Natural killer cell (primary cell): Measurements from ENCODE around the gene SLC25A26. TPM values are rescaled to one million over a fixed set of nuclear protein-coding genes. Genes with fewer than 3 reads are reported as not detected.
"Not testable (repeated sequence)": the region's sequence is repeated elsewhere in the genome, so short reads cannot be mapped to it uniquely, and the experiment has no call there.

Experiments
- ATAC-seq, 3 donors: fragments of 150-1000 bp in 2 of 3; fragments of 200-7000 bp in 1 of 3; cut with Tn5 transposase; 1 replicate in 1 of 3; 2 replicates in 2 of 3; pipeline ENCODE4 v1.10.0; 2021; ENCODE audit warnings: mild to moderate bottlenecking in 2 of 3, moderate library complexity in 2 of 3
- DNase-seq, 2 donors: peaks; one replicate each; pipeline versions ENCODE4 v3.0.0 to v3.0.0-alpha.2; 2013 to 2021; ENCODE audit warnings: mixed read lengths in 1 of 2
- H3K27ac ChIP-seq: one replicate; pipeline ENCODE4 v1.5.1; 2013; ENCODE audit warnings: mild to moderate bottlenecking, low read length
- H3K27me3 ChIP-seq: one replicate; pipeline ENCODE4 v1.6.1; 2013; ENCODE audit warnings: low read length; ENCODE audit not compliant: control insufficient read depth, insufficient read depth
- H3K36me3 ChIP-seq: one replicate; pipeline ENCODE4 v1.6.1; 2013; ENCODE audit warnings: low read length; ENCODE audit not compliant: control insufficient read depth, insufficient read depth
- H3K4me1 ChIP-seq: one replicate; pipeline ENCODE4 v1.6.1; 2013; ENCODE audit warnings: low read length; ENCODE audit not compliant: control insufficient read depth, insufficient read depth
- H3K4me3 ChIP-seq: one replicate; pipeline ENCODE4 v1.5.1; 2013; ENCODE audit warnings: low read length
- H3K9me3 ChIP-seq: one replicate; pipeline ENCODE4 v1.6.1; 2013; ENCODE audit warnings: low read length; ENCODE audit not compliant: control insufficient read depth, insufficient read depth
- H3K27ac Mint-ChIP-seq, 2 donors: one replicate each; pipeline ENCODE4 v1.8.0; 2022; ENCODE audit warnings: mild to moderate bottlenecking in 2 of 2, mixed read lengths in 2 of 2, moderate library complexity in 1 of 2
- H3K27me3 Mint-ChIP-seq, 2 donors: one replicate each; pipeline ENCODE4 v1.8.0; 2022; ENCODE audit warnings: low read depth in 2 of 2, mixed read lengths in 2 of 2
- H3K36me3 Mint-ChIP-seq: one replicate; pipeline ENCODE4 v1.8.0; 2022; ENCODE audit warnings: mixed read lengths
- H3K4me1 Mint-ChIP-seq, 2 donors: one replicate each; pipeline ENCODE4 v1.8.0; 2022; ENCODE audit warnings: mixed read lengths in 2 of 2
- H3K4me3 Mint-ChIP-seq: one replicate; pipeline ENCODE4 v1.8.0; 2022; ENCODE audit warnings: mild to moderate bottlenecking, moderate library complexity, mixed read lengths
- H3K9me3 Mint-ChIP-seq, 2 donors: one replicate each; pipeline ENCODE4 v1.8.0; 2022; ENCODE audit warnings: mixed read lengths in 2 of 2
- CTCF ChIP-seq: fragments of 200-600 bp; IDR thresholded peaks from one replicate; pipeline ENCODE4 v1.8.0; 2022; ENCODE audit warnings: antibody characterized with exemption
- WGBS: methylation state at CpG from one replicate; pipeline ENCODE4 v1.1.7; 2013; ENCODE audit warnings: missing lambda C conversion rate; ENCODE audit not compliant: insufficient coverage; 5-methylcytosine and 5-hydroxymethylcytosine counted together
- intact Hi-C: fragments of 100-400 bp; cut with micrococcal nuclease; formaldehyde crosslinking; loops from one replicate; pipeline ENCODE4 v1.14.2; 2022
- total RNA-seq, 4 donors: library from RNA; stranded (reverse); fragments of 120-200 nt in 1 of 4; gene quantifications; one replicate each; pipeline versions ENCODE4 v1.2.3 to v1.2.4, GENCODE V29; 2013 to 2022

Gene SLC25A26
- total RNA-seq, 3 donors from 2014 or later (not counting 1 experiment from before 2014, with no cell fraction given): 18.4 to 23.9 (median 23.3) TPM

GRCh38 chr3:66279168-66279567 lies 58.4 kb downstream of the SLC25A26 start:
- H3K27me3 Mint-ChIP-seq: no peaks in the 10 kb centered on the region
- WGBS: 29% methylated on average over 1 of the region's 1 CpG
- H3K27ac ChIP-seq: no peak overlapping the region
- H3K4me1 ChIP-seq: peaks cover 4% of the 10 kb centered on the region
- DNase-seq (no peak), ATAC-seq (peak in 1 of 3 donors; percentile 48)
- H3K4me3 ChIP-seq: no peak overlapping the region
- H3K4me1 Mint-ChIP-seq: peaks cover 33 to 38% of the 10 kb centered on the region in 2 donors
- H3K36me3 ChIP-seq: no peaks in the 10 kb centered on the region
- no peaks in the 10 kb centered on the region for H3K9me3 ChIP-seq
- peak overlapping the region; percentile 17 for H3K4me3 Mint-ChIP-seq
- intact Hi-C loops: loop anchor here (5.0 kb wide), 1 partner anchor 223 kb away; the partner anchor contains the start of gene LRIG1
- no peaks in the 10 kb centered on the region for H3K27me3 ChIP-seq
- H3K27ac Mint-ChIP-seq: peak overlapping the region; percentile 85 to 87
- no peak for TF ChIP-seq CTCF
- H3K36me3 Mint-ChIP-seq: no peaks in the 10 kb centered on the region
- no peaks in the 10 kb centered on the region for H3K9me3 Mint-ChIP-seq

GRCh38 chr3:66280304-66280703 lies 59.5 kb downstream of the SLC25A26 start:
- Histone ChIP-seq H3K9me3 (no peaks in the 10 kb centered on the region), H3K4me3 (no peak overlapping the region), H3K27ac (peak overlapping the region; percentile 35), H3K4me1 (peaks cover 4% of the 10 kb centered on the region), H3K36me3 (no peaks in the 10 kb centered on the region), H3K27me3 (no peaks in the 10 kb centered on the region)
- Mint-ChIP-seq H3K27ac (peak overlapping the region; percentile 85 to 87), H3K9me3 (no peaks in the 10 kb centered on the region), H3K27me3 (no peaks in the 10 kb centered on the region), H3K4me3 (no peak overlapping the region), H3K4me1 (peaks cover 33 to 38% of the 10 kb centered on the region in 2 donors), H3K36me3 (no peaks in the 10 kb centered on the region)
- intact Hi-C loops: no loop called here
- DNase-seq: peak in 1 of 2 donors; percentile 21
- ATAC-seq: no peak
- 60% methylated on average over 1 of the region's 3 CpGs for WGBS
- TF ChIP-seq CTCF: no peak

- Mint-ChIP-seq H3K4me1 (peaks cover 21 to 33% of the 10 kb centered on the region in 2 donors), H3K27ac (peak overlapping the region in 1 of 2 donors; percentile 3)
- H3K9me3 ChIP-seq, H3K36me3 ChIP-seq, H3K27me3 ChIP-seq, H3K4me1 ChIP-seq, H3K27ac ChIP-seq, H3K36me3 Mint-ChIP-seq, H3K27me3 Mint-ChIP-seq, intact Hi-C loops, H3K4me3 ChIP-seq, ATAC-seq, H3K4me3 Mint-ChIP-seq, DNase-seq, H3K9me3 Mint-ChIP-seq: not testable (repeated sequence)
- WGBS: 100% methylated on average over 4 of the region's 4 CpGs
Measured at GRCh38 chr3:66291922-66292321, 71.1 kb downstream of the SLC25A26 start.

GRCh38 chr3:66297260-66297873 lies 76.6 kb downstream of the SLC25A26 start:
- Mint-ChIP-seq H3K27me3 (no peaks in the 10 kb centered on the region), H3K36me3 (no peaks in the 10 kb centered on the region), H3K4me3 (peak overlapping the region; percentile 81), H3K27ac (peak overlapping the region in 1 of 2 donors; percentile 90), H3K4me1 (peaks cover 26 to 30% of the 10 kb centered on the region in 2 donors), H3K9me3 (no peaks in the 10 kb centered on the region)
- WGBS: 50% methylated on average over 1 of the region's 2 CpGs
- H3K36me3 ChIP-seq: no peaks in the 10 kb centered on the region
- H3K9me3 ChIP-seq: no peaks in the 10 kb centered on the region
- ATAC-seq (peak in 2 of 3 donors; percentile 8 to 14), DNase-seq (peak in 1 of 2 donors; percentile 47)
- peaks cover 28% of the 10 kb centered on the region for H3K4me1 ChIP-seq
- TF ChIP-seq CTCF: no peak
- intact Hi-C loops: no loop called here
- H3K27ac ChIP-seq: peak overlapping the region; percentile 82
- no peaks in the 10 kb centered on the region for H3K27me3 ChIP-seq
- H3K4me3 ChIP-seq: no peak overlapping the region
